Activated T-helper 17 cell treated with anti-CD3 and anti-CD28 coated beads, Interleukin-2, amount 50 U/mL, for 72 hours (primary cell): ENCODE results near the gene SH3RF2. TPM values are rescaled to one million over a fixed set of nuclear protein-coding genes. Genes with fewer than 3 reads are reported as not detected.

ENCODE experiments used
- ATAC-seq: fragments of 150-1000 bp; cut with Tn5 transposase; replicated peaks from 2 replicates; pipeline ENCODE4 v1.10.0; 2021; ENCODE audit warnings: mild to moderate bottlenecking, moderate library complexity
- H3K27ac Mint-ChIP-seq: one replicate; pipeline ENCODE4 v1.8.0; 2022; ENCODE audit warnings: mixed read lengths
- H3K27me3 Mint-ChIP-seq: one replicate; pipeline ENCODE4 v1.8.0; 2022; ENCODE audit warnings: mixed read lengths
- H3K36me3 Mint-ChIP-seq: one replicate; pipeline ENCODE4 v1.8.0; 2022; ENCODE audit warnings: low read depth, mild to moderate bottlenecking, mixed read lengths
- H3K4me1 Mint-ChIP-seq: one replicate; pipeline ENCODE4 v1.8.0; 2022; ENCODE audit warnings: mixed read lengths
- H3K4me3 Mint-ChIP-seq: one replicate; pipeline ENCODE4 v1.8.0; 2022; ENCODE audit warnings: mild to moderate bottlenecking, mixed read lengths
- H3K9me3 Mint-ChIP-seq: one replicate; pipeline ENCODE4 v1.8.0; 2022; ENCODE audit warnings: mixed read lengths
- total RNA-seq, 2 donors: library from RNA; stranded (reverse); gene quantifications; one replicate each; pipeline ENCODE4 v1.2.3, GENCODE V29; 2022

The SH3RF2 gene
- total RNA-seq, 2 donors from 2014 or later = 0.80 TPM; not detected in 1

DNA sequence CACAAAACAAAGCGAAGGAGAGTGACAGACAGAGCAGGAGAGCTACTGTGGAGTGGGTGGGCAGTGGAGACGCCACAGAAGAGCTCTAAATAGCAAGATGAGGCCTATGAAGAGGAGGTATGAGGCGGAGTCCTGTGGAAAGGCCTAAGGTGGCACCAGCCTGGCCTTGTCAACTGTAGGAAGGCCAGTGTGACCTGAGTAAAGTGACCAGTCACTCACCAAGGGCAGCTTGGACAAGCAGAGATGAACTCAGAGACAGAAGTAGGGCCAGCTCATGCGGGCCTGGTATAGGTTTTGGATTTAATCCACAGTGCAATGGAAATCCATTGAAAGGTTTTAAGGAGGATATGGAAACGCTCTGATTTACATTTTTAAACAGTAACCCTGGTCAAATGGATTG is 23.8 kb upstream of the SH3RF2 start:
- Mint-ChIP-seq H3K36me3 (no peaks in the 10 kb centered on the region), H3K4me1 (no peaks in the 10 kb centered on the region), H3K27ac (no peak overlapping the region), H3K9me3 (no peaks in the 10 kb centered on the region), H3K4me3 (no peak overlapping the region), H3K27me3 (peaks cover 9% of the 10 kb centered on the region)
- no peak for ATAC-seq

DNA sequence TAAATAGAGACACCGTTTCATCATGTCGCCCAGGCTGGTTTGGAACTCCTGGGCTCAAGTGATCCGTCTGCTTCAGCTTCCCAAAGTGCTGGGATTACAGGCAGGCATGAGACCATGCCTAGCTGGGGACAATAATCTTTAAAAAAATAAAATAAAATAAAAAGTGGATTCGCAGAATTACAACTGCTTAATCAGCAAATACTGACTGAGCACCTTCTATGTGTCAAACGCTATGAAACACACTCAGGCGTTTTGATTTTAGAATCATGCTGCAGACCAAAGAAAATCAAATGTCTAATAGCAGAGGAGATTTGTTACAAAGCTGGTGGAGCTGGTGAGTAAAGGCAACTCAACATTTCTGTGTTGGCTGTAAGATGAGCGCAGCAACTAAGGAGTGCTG is 22.7 kb upstream of the SH3RF2 start:
- Mint-ChIP-seq H3K4me3 (no peak overlapping the region), H3K4me1 (no peaks in the 10 kb centered on the region), H3K36me3 (no peaks in the 10 kb centered on the region), H3K9me3 (no peaks in the 10 kb centered on the region), H3K27me3 (peaks cover 9% of the 10 kb centered on the region), H3K27ac (no peak overlapping the region)
- ATAC-seq = no peak

DNA sequence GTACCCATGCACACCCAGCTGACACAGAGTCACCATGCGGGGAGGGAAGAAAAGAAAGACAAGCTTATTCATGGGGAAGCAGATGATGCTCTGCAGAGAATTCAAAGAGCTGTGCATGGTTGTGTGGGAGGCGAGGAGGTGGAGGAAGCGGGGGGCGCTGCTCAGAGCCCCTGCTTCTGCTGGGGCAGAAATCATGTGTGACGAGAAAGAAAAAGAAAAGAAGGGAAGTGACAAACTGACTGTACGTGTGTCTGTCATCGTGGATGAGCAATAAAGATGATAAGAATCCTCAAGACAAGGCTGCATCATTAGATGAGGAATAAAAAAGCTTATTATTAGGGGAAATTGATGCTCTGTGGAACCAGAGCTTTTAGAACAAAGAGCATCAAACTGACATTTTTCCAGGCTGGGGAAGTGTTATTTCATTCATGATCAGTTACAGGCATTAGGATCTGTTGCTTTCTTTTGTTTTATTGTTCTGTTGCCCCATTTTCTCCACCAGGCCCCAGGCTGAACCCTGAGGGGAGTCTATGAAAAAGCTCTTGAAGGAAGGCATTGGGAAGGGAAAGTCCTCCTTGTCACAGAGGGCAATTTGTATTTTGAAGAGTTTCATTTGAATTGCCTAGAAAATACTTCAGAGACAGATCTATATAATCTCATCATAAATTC is 20.3 kb upstream of the SH3RF2 start:
- Mint-ChIP-seq H3K9me3 (no peaks in the 10 kb centered on the region), H3K27ac (no peak overlapping the region)
- no peak for ATAC-seq

DNA sequence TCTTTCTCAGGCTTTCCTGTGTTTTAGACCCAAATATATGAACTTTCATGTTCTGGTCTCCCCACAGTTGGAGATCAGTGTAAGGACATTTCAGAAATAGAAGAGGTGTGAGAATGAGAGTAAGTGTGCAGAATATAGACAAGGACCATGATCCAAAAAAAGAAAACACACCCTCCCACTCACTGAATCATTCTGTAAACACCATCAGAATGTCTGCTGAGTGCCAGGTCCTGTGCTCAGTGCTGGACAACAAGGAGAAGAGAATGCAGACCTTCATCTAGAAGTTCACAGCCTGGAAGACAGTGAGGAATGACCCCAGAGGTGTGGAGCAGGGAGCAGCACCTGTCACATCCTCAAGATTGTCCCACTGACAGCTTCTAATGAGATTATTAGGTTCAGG is 19.1 kb upstream of the SH3RF2 start:
- Mint-ChIP-seq H3K9me3 (no peaks in the 10 kb centered on the region), H3K4me3 (no peak overlapping the region), H3K4me1 (no peaks in the 10 kb centered on the region), H3K27me3 (peaks cover 2% of the 10 kb centered on the region), H3K36me3 (no peaks in the 10 kb centered on the region), H3K27ac (no peak overlapping the region)
- no peak for ATAC-seq

More for the DNA sequence above, 20.3 kb upstream of the SH3RF2 start:
- Mint-ChIP-seq H3K4me3 (no peak overlapping the region), H3K27me3 (peaks cover 3% of the 10 kb centered on the region), H3K4me1 (no peaks in the 10 kb centered on the region), H3K36me3 (no peaks in the 10 kb centered on the region)

DNA sequence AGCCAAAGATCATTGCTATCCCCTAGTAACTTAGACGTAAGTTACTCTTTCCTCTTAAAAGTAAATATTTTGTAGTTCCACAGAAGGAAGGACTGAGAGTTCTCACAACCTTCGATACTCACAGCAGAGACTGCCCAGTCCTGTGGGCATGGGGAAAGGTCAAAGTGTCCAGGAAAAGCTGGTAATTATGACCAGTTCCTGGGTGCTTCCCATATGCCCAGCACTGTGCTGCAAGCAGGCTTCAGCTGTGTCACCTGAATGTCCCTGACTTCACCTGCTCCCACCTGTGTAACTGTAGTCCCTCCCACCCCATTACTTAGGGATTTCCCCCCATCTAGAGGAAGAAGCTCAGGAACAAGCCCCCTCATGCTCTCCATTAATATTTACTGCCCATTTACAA is 18.0 kb upstream of the SH3RF2 start:
- Mint-ChIP-seq H3K36me3 (no peaks in the 10 kb centered on the region), H3K9me3 (no peaks in the 10 kb centered on the region), H3K4me3 (no peak overlapping the region), H3K27ac (no peak overlapping the region), H3K27me3 (peaks cover 3% of the 10 kb centered on the region), H3K4me1 (no peaks in the 10 kb centered on the region)
- no peak for ATAC-seq

DNA sequence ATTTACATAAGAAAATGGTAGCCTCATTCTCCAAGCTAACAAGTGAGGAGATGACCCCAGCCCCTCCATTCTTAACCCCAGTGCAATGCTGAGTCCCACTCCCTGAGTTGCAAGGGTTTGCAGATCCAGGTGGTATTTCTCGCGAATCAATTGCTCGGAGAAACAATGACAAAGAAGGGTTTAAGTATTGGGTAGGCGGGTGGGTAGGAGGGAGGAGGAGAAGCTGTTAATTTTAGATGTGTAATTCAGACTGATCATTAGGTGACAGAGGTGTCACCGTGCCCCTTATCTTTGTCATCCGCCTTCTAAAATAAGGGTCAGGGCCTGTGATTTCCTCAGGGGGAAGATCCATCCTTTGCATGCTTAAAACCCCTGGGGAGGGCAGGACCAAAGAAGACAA is 17.0 kb upstream of the SH3RF2 start:
- no peaks in the 10 kb centered on the region for H3K4me1 Mint-ChIP-seq
- no peak overlapping the region for H3K27ac Mint-ChIP-seq
- H3K27me3 Mint-ChIP-seq = peaks cover 3% of the 10 kb centered on the region
- no peak overlapping the region for H3K4me3 Mint-ChIP-seq
- ATAC-seq = no peak
- H3K36me3 Mint-ChIP-seq = no peaks in the 10 kb centered on the region
- no peaks in the 10 kb centered on the region for H3K9me3 Mint-ChIP-seq

DNA sequence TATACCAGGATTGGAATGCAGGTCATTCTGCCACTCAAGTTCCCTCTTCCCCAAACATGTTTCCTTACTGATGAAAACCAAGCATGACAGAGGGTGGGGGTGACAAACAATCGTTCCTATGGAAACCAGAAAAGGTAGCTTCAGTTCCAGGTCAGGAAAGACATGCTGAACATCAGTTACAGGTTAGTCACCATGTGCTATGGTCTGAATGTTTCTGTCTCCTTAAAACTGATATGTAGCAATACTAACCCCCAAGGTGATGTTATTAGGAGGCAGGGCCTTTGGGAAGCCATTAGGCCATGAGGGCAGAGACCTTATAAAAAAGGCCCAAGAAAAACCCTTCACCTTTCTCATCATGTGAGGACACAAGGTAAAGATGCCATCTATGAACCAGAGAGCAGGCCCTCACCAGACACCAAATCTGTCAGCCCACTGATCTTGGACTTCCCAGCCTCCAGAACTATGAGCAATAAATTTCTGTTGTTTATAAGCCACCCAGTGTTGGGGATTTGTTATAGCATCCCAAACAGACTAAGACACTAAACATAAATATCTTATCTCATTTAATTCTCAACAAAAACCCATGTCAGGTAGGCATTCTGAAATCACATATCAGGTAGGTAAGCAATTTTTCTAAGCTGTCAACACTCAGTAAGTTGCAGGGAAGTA is 15.7 kb upstream of the SH3RF2 start:
- Mint-ChIP-seq H3K4me1 (no peaks in the 10 kb centered on the region), H3K4me3 (no peak overlapping the region), H3K27me3 (peaks cover 3% of the 10 kb centered on the region), H3K36me3 (no peaks in the 10 kb centered on the region), H3K27ac (no peak overlapping the region), H3K9me3 (no peaks in the 10 kb centered on the region)
- ATAC-seq = no peak

DNA sequence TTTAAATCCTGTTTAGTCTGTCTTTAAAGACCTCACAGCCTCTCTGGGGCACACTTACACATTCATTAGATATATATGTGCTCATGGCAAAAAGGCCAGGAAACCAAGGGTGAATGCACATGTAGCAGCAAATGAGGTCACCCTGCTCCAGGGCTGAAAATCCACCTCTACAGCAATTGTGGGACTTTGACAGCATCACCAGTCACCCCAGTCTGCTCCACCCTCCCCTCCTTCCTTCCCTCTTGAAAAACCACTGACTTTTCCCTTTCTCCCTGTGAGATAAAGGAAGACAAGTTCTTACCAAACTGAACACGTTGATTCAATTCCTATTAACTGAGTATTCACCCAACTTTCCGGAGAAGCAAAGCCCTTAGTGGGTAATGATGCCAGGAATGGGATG is 15.2 kb upstream of the SH3RF2 start:
- Mint-ChIP-seq H3K36me3 (no peaks in the 10 kb centered on the region), H3K27ac (no peak overlapping the region), H3K27me3 (peaks cover 3% of the 10 kb centered on the region), H3K4me3 (no peak overlapping the region), H3K9me3 (no peaks in the 10 kb centered on the region), H3K4me1 (no peaks in the 10 kb centered on the region)
- ATAC-seq = no peak

DNA sequence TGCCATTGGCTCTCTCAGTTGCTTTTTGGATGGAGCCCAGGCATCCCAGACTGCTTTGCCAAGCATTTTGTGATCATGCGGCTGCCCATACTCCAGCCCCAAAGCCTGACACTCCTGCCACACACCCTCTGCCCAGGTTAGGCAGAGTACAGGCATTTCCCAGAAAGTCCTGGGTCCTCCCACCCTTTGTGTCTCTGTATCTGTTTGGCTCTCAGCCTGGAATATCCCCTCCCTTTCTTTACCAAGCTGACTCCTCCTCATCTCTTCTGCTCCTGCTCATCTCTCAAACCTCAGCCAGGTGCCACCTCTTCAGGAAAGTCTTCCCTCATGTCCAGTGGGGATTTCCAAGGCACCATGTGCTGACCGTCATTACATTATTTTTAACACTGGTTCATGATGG is 14.3 kb upstream of the SH3RF2 start:
- H3K4me3 Mint-ChIP-seq = no peak overlapping the region
- H3K36me3 Mint-ChIP-seq = no peaks in the 10 kb centered on the region
- no peak for ATAC-seq
- no peaks in the 10 kb centered on the region for H3K9me3 Mint-ChIP-seq
- H3K27ac Mint-ChIP-seq = no peak overlapping the region
- H3K27me3 Mint-ChIP-seq = peaks cover 3% of the 10 kb centered on the region
- no peaks in the 10 kb centered on the region for H3K4me1 Mint-ChIP-seq

DNA sequence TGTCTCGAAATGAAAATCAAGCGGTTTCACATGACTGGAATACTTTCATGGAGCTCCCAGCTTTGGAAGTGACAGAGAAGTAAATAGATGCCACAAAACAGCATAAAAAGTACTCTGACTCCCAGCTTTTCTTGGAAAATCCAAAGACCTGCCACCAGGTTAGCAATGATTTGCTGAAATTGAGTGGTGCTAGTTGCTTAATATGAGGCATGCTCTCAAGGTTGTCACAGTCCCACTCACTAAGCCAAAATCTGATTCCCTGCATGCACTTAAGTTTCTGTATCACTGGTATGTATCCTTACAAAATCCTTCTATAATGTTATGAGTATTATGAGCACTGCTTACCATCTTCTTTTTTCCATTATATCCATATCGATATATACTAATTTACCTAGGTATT is 13.0 kb upstream of the SH3RF2 start:
- H3K27me3 Mint-ChIP-seq = peaks cover 3% of the 10 kb centered on the region
- H3K4me1 Mint-ChIP-seq = no peaks in the 10 kb centered on the region
- no peak overlapping the region for H3K27ac Mint-ChIP-seq

DNA sequence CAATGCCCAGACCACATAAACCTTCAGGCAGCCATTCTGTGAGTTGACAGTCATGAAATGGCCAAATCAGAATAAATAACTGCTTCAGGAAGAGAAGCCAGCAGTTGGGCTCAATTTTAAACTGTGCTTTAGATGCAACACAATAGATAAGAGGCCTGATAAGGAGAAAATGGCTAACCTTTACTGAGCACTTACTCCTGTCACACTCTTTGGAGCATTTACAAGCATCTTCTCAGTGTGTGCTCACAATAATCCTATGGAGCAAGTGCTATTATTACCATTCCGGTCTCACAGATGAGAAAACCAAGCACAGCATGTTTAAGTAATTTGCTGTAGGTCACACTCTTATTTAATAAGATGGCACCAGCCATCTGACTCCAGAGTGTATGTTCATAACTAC is 11.5 kb upstream of the SH3RF2 start:
- ATAC-seq = no peak
- H3K36me3 Mint-ChIP-seq = no peaks in the 10 kb centered on the region
- H3K4me1 Mint-ChIP-seq = no peaks in the 10 kb centered on the region
- H3K4me3 Mint-ChIP-seq = no peak overlapping the region
- H3K27ac Mint-ChIP-seq = no peak overlapping the region
- no peaks in the 10 kb centered on the region for H3K9me3 Mint-ChIP-seq
- H3K27me3 Mint-ChIP-seq = peaks cover 3% of the 10 kb centered on the region

More for the DNA sequence above, 13.0 kb upstream of the SH3RF2 start:
- H3K36me3 Mint-ChIP-seq = no peaks in the 10 kb centered on the region
- no peak overlapping the region for H3K4me3 Mint-ChIP-seq
- no peaks in the 10 kb centered on the region for H3K9me3 Mint-ChIP-seq
- ATAC-seq = no peak

DNA sequence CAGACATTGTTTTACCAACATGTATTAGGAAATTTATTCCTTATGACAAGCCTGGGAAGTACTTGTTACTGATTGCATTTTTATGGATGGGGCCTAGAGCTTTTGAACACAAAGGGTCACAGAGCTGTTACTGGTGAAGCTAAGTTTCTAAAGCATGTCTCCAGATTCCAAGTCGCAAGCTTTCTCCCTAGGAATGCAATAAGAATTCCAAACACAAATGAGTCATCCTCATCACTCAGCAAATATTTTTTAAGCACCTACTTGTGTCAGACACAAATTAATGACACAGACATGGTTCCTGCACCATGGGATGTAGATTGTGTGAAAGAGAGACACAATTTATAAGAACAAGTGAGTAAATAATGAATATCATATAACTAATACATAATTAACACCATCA is 11.0 kb upstream of the SH3RF2 start:
- no peaks in the 10 kb centered on the region for H3K4me1 Mint-ChIP-seq
- H3K27me3 Mint-ChIP-seq = peaks cover 3% of the 10 kb centered on the region
- no peaks in the 10 kb centered on the region for H3K36me3 Mint-ChIP-seq
- H3K27ac Mint-ChIP-seq = no peak overlapping the region
- H3K4me3 Mint-ChIP-seq = no peak overlapping the region
- ATAC-seq = no peak
- H3K9me3 Mint-ChIP-seq = no peaks in the 10 kb centered on the region

DNA sequence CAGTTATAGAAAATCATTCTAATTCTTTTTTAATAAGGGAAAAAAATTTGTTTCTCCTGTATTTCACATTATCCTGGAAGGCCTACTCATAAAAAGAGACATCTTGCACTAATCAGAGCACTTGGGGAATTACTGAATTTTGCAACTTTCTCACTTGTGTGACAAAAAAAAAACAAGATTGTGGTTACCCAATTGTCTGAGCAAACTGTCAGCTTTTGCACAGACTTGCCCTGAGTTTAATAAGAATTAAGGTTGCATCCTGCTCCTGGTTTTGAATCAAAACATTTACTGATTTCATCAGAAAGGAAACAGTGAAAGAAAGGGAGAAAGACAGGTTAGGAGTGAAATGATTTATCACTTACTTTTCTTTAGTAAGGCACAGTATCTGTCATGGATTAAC is 10.6 kb upstream of the SH3RF2 start:
- H3K4me3 Mint-ChIP-seq = no peak overlapping the region
- ATAC-seq = no peak

DNA sequence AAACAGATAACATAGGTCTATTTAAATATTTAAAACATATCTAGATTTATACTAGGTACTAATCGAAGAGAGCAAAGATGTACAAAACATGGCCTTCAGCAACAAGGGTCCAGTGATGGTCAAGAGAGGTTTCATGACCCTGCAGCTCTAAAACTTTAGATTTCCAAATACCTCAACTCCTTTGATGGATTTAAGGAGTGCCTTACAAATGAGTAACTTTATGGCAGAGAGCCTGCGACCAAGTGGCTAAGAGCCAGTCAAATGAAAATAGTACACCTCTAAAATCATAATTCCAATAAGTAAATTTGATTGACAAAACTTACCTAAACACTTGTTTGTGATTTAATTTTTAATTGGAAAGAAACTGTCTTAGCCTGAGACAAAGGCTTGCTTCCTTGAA is 4.7 kb upstream of the SH3RF2 start:
- Mint-ChIP-seq H3K4me1 (peaks cover 6% of the 10 kb centered on the region), H3K9me3 (no peaks in the 10 kb centered on the region), H3K4me3 (no peak overlapping the region), H3K27ac (no peak overlapping the region), H3K36me3 (no peaks in the 10 kb centered on the region), H3K27me3 (peaks cover 21% of the 10 kb centered on the region)
- no peak for ATAC-seq

More for the DNA sequence above, 10.6 kb upstream of the SH3RF2 start:
- H3K4me1 Mint-ChIP-seq = no peaks in the 10 kb centered on the region
- H3K9me3 Mint-ChIP-seq = no peaks in the 10 kb centered on the region
- H3K36me3 Mint-ChIP-seq = no peaks in the 10 kb centered on the region
- peaks cover 3% of the 10 kb centered on the region for H3K27me3 Mint-ChIP-seq
- no peak overlapping the region for H3K27ac Mint-ChIP-seq

DNA sequence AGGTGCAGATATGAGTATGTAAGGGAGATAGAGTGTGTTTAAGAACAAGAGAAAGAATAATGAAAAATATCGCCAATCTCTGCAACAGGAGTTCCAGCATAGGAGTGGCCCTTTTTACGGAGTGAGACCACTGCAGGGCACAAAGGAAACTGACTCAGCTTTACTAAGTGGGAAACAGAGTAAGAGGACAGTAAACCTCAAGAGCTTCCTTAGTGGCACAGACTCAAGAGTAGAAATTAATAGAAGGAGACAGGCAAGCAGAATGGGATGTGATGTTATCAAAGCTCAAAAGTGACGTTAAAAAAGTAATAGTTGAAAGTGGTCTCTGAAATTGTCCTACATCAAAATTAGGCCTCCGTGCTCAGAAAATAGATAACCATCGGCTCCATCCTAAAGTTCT is 2.1 kb upstream of the SH3RF2 start:
- Mint-ChIP-seq H3K4me3 (no peak overlapping the region), H3K27me3 (peaks cover 29% of the 10 kb centered on the region), H3K36me3 (no peaks in the 10 kb centered on the region), H3K4me1 (peaks cover 6% of the 10 kb centered on the region), H3K9me3 (no peaks in the 10 kb centered on the region), H3K27ac (no peak overlapping the region)
- no peak for ATAC-seq
